ENCODE measurements around the gene FXYD7. TPM values are rescaled to one million over a fixed set of nuclear protein-coding genes. Genes with fewer than 3 reads are reported as not detected.

Gene FXYD7
- total RNA-seq, 1 experiment from 2014 or later = 0.71 TPM

DNA sequence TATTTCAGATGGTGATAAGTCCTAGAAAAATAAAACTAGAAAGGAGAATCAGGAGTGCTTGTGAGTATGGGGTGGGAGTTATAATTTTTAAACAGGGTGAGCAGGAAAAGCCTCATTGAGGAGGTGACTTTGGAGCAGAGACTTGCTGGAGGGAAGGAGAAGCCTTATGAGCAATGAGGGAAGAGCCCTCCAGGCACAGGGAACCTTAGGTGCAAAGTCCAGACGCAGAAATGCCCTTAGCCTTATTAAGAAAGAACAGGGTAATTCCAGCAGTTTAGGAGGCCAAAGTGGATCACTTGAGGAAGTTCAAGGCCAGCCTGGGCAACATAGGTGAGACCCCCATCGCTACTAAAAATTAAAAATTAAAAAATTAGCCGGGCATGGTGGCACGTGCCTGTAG is 48.4 kb upstream of the FXYD7 start:
- ChIA-PET POLR2A (no interaction called here), RAD21 (ENCODE audit: low non-redundant PET in 1 of 2, low total read pairs in 2 of 2, uncharacterized antibody in 2 of 2, unreplicated experiment in 2 of 2) (no interaction called here), CTCF (no interaction called here)
- H3K4me1 ChIP-seq (ENCODE audit: control insufficient read depth in 1 of 2, insufficient read depth in 2 of 2, low read length in 2 of 2) = peaks cover 0 to 10% of the 10 kb centered on the region in 2 experiments; a peak in 2 of 4 replicates
- H3K79me2 ChIP-seq (ENCODE audit: insufficient read depth, low read length) = no peaks in the 10 kb centered on the region
- H4K20me1 ChIP-seq (ENCODE audit: insufficient read depth) = no peaks in the 10 kb centered on the region
- H3K9me3 ChIP-seq (ENCODE audit: control insufficient read depth in 1 of 2, insufficient read depth in 1 of 2, low read depth in 1 of 2, low read length in 2 of 2) = no peaks in the 10 kb centered on the region
- intact Hi-C loops (cut with micrococcal nuclease) = no loop called here
- DNase-seq (ENCODE audit: low read depth, low spot score) = no peak
- no peak overlapping the region for H3K4me3 ChIP-seq (replicated peaks in 1 of 2; ENCODE audit: low read depth in 1 of 2, low read length in 2 of 2)
- H3K9me2 ChIP-seq (ENCODE audit: insufficient read depth) = no peaks in the 10 kb centered on the region
- no peak overlapping the region for H2AFZ ChIP-seq (ENCODE audit: low read depth, low read length, poor library complexity, severe bottlenecking)
- TF ChIP-seq FOSL1 (IDR thresholded peaks at IDR 0.05; ENCODE audit: low read depth) (no peak), EZH2 (IDR thresholded peaks at IDR 0.05) (no peak), SP1 (IDR thresholded peaks at IDR 0.05; ENCODE audit: low read depth) (no peak), ZFX (IDR thresholded peaks at IDR 0.05) (no peak), ZNF274 (IDR thresholded peaks at IDR 0.05; ENCODE audit: low read depth, low read length) (no peak), SIN3A (IDR thresholded peaks at IDR 0.05; ENCODE audit: low read depth) (no peak), JUND (IDR thresholded peaks at IDR 0.05) (no peak), EZH2phosphoT487 (IDR thresholded peaks at IDR 0.05; ENCODE audit: borderline replicate concordance) (no peak), TCF7L2 (IDR thresholded peaks at IDR 0.05; ENCODE audit: borderline replicate concordance, extremely low read depth, insufficient read depth, insufficient read length) (no peak), YY1 (IDR thresholded peaks at IDR 0.05; ENCODE audit: extremely low read depth, insufficient replicate concordance, low read depth, low read length) (no peak), POLR2AphosphoS5 (IDR thresholded peaks at IDR 0.05; ENCODE audit: low read depth, low read length) (no peak), ZBTB33 (IDR thresholded peaks at IDR 0.05; ENCODE audit: extremely low read depth, insufficient replicate concordance, low read length) (no peak), ELF1 (IDR thresholded peaks at IDR 0.05; ENCODE audit: borderline replicate concordance, low read depth) (no peak), POLR2A (IDR thresholded peaks at IDR 0.05; ENCODE audit: borderline replicate concordance, extremely low read depth, insufficient read depth, insufficient read length) (no peak), EGR1 (IDR thresholded peaks at IDR 0.05; ENCODE audit: low read depth) (no peak), CBX3 (IDR thresholded peaks at IDR 0.05; ENCODE audit: low read depth) (no peak), SRF (IDR thresholded peaks at IDR 0.05; ENCODE audit: low read depth) (no peak)
- TF ChIP-seq, protein P1, sequence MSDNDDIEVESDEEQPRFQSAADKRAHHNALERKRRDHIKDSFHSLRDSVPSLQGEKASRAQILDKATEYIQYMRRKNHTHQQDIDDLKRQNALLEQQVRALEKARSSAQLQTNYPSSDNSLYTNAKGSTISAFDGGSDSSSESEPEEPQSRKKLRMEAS (IDR thresholded peaks at IDR 0.05) = no peak
- TF ChIP-seq, protein P2, sequence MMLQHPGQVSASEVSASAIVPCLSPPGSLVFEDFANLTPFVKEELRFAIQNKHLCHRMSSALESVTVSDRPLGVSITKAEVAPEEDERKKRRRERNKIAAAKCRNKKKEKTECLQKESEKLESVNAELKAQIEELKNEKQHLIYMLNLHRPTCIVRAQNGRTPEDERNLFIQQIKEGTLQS (IDR thresholded peaks at IDR 0.05) = no peak
- H3K9ac ChIP-seq (ENCODE audit: low read length) = no peak overlapping the region
- H3K27me3 ChIP-seq (ENCODE audit: insufficient read depth, low read length) = no peaks in the 10 kb centered on the region
- H3K27ac ChIP-seq (ENCODE audit: low read depth, low read length) = no peak overlapping the region
- no peak for ATAC-seq
- no peaks in the 10 kb centered on the region for H3K36me3 ChIP-seq (ENCODE audit: control insufficient read depth in 1 of 2, insufficient read depth in 2 of 2, low read length in 2 of 2)
- no peak overlapping the region for H3K4me2 ChIP-seq (ENCODE audit: low read length)
- no TSS peak for BruUV-seq (replicated peaks)

Data from HCT116 (cell line).